K562 (cell line): Measurements from ENCODE around the gene CAPRIN2. TPM values are rescaled to one million over a fixed set of nuclear protein-coding genes. Genes with fewer than 3 reads are reported as not detected.

ENCODE experiments used
- ATF1 ChIP-seq, 2 experiments: fragments of 450-650 bp in 1 of 2; IDR thresholded peaks; 2 replicates each; pipeline ENCODE4 v1.6.1; 2016; ENCODE audit warnings: missing compliant biosample characterization in 1 of 2, missing genetic modification characterization in 1 of 2
- EGR1 ChIP-seq: fragments of 450-650 bp; conservative IDR thresholded peaks from 2 replicates; pipeline ENCODE4 v1.6.1; 2017; ENCODE audit warnings: mild to moderate bottlenecking
- RBBP5 ChIP-seq: fragments of 200-600 bp; sonication (generic); IDR thresholded peaks from 2 replicates; pipeline ENCODE4 v1.6.1; 2012; ENCODE audit warnings: borderline replicate concordance, mild to moderate bottlenecking, low read length, control low read depth, inconsistent platforms; ENCODE audit not compliant: insufficient read depth, poor library complexity, severe bottlenecking
- ZBED1 ChIP-seq: IDR thresholded peaks from 2 replicates; pipeline ENCODE4 v1.6.1; 2014
- ZNF695 ChIP-seq: fragments of 450-650 bp; formaldehyde crosslinking; IDR thresholded peaks from 2 replicates; pipeline ENCODE4 v1.4.0; 2020; ENCODE audit warnings: mild to moderate bottlenecking, moderate library complexity
- ZNF780A ChIP-seq: fragments of 250-450 bp; sonication (Bioruptor Pico); IDR thresholded peaks from 2 replicates; pipeline ENCODE4 v1.5.0; 2021; ENCODE audit warnings: mild to moderate bottlenecking
- ZNF830 ChIP-seq: fragments of 250-450 bp; sonication (Bioruptor Pico); IDR thresholded peaks from 2 replicates; pipeline ENCODE4 v1.5.0; 2021; ENCODE audit warnings: mild to moderate bottlenecking
- polyA plus RNA-seq, 8 experiments: library from polyadenylated mRNA; depleted of rRNA in 4 of 8; stranded (reverse) in 5 of 8; unstranded in 3 of 8; fragments of >200 nt; fragmentation: Nextera tagmentation in 2 of 8; fragmentation: Illumina TruSeq in 1 of 8; extraction: Ambion mirVana in 2 of 8; extraction: Trizol in 1 of 8; gene quantifications; 2 replicates each; pipeline versions ENCODE4 v1.2.1 to v1.2.3, GENCODE V29; 2011 to 2014; ENCODE audit warnings: inconsistent platforms in 1 of 8, missing spikeins in 1 of 8
- total RNA-seq, 7 experiments: library from RNA; depleted of rRNA in 6 of 7; stranded (reverse); fragments of >200 nt in 6 of 7; fragmentation: Illumina TruSeq in 2 of 7; extraction: Trizol in 2 of 7; gene quantifications; 2 replicates each; pipeline versions ENCODE4 v1.2.1 to v1.2.3, GENCODE V29; 2011 to 2021; ENCODE audit warnings: low replicate concordance in 1 of 7
- TF ChIP-seq, protein P1 (sequence below): fragments of 450-650 bp; formaldehyde crosslinking; IDR thresholded peaks from 2 replicates; pipeline ENCODE4 v1.4.0; 2020; ENCODE audit warnings: mild to moderate bottlenecking, moderate library complexity
- TF ChIP-seq, protein P2 (sequence below): fragments of 250-450 bp; sonication (Bioruptor Pico); IDR thresholded peaks from 2 replicates; pipeline ENCODE4 v1.8.0; 2022; ENCODE audit warnings: moderate library complexity, mild to moderate bottlenecking, inconsistent platforms
- TF ChIP-seq, protein P3 (sequence below), 2 experiments: fragments of 450-650 bp; formaldehyde crosslinking in 1 of 2; IDR thresholded peaks; 2 replicates each; pipeline versions ENCODE4 v1.4.0 to v1.6.1; 2014 to 2020; ENCODE audit warnings: mild to moderate bottlenecking in 2 of 2, borderline replicate concordance in 1 of 2, low read depth in 1 of 2
- TF ChIP-seq, protein P4 (sequence below), 3 experiments: IDR thresholded peaks in 2 of 3; conservative IDR thresholded peaks in 1 of 3; 2 replicates each; pipeline ENCODE4 v1.5.1; 2011 to 2012; ENCODE audit warnings: low read length in 3 of 3, mild to moderate bottlenecking in 3 of 3, control low read depth in 2 of 3, improper control_type of control experiment in 1 of 3, inconsistent platforms in 1 of 3, low read depth in 1 of 3, mixed read lengths in 1 of 3, moderate library complexity in 1 of 3; ENCODE audit not compliant: insufficient read depth in 2 of 3
- TF ChIP-seq, protein P5 (sequence below): fragments of 250-450 bp; sonication (Bioruptor Pico); IDR thresholded peaks from 2 replicates; pipeline ENCODE4 v1.4.0; 2020; ENCODE audit warnings: borderline replicate concordance

Gene CAPRIN2
- total and polyA plus RNA-seq, 9 of the 15 experiments (the other 6 are each of a cell fraction or from before 2014, with no cell fraction given) = 2.3 to 14.5 (median 8.9) TPM

DNA sequence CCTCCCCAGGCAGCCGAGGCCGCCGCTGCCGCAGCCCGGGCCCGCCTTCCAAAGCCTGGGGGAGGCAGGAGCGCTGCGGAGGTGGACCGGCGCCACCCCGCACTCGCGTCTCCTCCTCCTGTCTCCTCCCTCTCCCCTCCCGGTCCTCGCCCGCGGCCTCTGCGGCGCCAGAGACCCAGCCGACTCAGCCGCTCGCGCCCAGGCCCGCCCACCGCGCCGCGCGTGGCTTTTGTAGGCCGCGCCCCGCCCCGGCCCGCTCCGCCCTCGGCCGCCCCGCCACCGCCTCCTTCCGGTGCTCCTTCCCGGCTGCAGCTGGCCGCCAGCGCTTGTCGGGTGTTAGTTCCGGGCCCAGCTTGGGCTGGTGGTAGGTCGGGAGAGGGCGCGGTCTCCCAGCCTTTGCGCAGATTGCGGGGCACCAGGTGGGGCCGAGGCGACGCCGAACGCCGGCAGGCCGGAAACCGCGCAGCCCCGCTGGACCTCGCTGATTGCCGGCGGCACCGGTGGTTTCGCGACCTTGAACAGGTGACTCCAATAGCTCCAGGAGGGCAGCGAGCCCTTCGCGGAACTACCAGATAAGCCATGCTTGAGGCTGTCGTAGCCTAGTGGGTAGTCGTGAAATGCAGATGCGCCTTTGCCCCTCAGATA lies at the start of gene CAPRIN2 (continued):
- TF ChIP-seq, protein P1, sequence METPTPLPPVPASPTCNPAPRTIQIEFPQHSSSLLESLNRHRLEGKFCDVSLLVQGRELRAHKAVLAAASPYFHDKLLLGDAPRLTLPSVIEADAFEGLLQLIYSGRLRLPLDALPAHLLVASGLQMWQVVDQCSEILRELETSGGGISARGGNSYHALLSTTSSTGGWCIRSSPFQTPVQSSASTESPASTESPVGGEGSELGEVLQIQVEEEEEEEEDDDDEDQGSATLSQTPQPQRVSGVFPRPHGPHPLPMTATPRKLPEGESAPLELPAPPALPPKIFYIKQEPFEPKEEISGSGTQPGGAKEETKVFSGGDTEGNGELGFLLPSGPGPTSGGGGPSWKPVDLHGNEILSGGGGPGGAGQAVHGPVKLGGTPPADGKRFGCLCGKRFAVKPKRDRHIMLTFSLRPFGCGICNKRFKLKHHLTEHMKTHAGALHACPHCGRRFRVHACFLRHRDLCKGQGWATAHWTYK (CRISPR knock-in tag) = no peak
- TF ChIP-seq ZBED1 (no peak), RBBP5 (peak; percentile 81), ZNF695 (CRISPR knock-in tag) (no peak), ZNF780A (CRISPR knock-in tag) (no peak), EGR1 (peak; percentile 74), ZNF830 (no peak), ATF1 (CRISPR knock-in tag; IDR thresholded peaks at IDR 0.05) (no peak), ATF1 (tag; IDR thresholded peaks at IDR 0.05) (peak; percentile 64)
- TF ChIP-seq, protein P2, sequence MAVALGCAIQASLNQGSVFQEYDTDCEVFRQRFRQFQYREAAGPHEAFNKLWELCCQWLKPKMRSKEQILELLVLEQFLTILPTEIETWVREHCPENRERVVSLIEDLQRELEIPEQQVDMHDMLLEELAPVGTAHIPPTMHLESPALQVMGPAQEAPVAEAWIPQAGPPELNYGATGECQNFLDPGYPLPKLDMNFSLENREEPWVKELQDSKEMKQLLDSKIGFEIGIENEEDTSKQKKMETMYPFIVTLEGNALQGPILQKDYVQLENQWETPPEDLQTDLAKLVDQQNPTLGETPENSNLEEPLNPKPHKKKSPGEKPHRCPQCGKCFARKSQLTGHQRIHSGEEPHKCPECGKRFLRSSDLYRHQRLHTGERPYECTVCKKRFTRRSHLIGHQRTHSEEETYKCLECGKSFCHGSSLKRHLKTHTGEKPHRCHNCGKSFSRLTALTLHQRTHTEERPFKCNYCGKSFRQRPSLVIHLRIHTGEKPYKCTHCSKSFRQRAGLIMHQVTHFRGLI (CRISPR knock-in tag) = no peak
- TF ChIP-seq, protein P3, sequence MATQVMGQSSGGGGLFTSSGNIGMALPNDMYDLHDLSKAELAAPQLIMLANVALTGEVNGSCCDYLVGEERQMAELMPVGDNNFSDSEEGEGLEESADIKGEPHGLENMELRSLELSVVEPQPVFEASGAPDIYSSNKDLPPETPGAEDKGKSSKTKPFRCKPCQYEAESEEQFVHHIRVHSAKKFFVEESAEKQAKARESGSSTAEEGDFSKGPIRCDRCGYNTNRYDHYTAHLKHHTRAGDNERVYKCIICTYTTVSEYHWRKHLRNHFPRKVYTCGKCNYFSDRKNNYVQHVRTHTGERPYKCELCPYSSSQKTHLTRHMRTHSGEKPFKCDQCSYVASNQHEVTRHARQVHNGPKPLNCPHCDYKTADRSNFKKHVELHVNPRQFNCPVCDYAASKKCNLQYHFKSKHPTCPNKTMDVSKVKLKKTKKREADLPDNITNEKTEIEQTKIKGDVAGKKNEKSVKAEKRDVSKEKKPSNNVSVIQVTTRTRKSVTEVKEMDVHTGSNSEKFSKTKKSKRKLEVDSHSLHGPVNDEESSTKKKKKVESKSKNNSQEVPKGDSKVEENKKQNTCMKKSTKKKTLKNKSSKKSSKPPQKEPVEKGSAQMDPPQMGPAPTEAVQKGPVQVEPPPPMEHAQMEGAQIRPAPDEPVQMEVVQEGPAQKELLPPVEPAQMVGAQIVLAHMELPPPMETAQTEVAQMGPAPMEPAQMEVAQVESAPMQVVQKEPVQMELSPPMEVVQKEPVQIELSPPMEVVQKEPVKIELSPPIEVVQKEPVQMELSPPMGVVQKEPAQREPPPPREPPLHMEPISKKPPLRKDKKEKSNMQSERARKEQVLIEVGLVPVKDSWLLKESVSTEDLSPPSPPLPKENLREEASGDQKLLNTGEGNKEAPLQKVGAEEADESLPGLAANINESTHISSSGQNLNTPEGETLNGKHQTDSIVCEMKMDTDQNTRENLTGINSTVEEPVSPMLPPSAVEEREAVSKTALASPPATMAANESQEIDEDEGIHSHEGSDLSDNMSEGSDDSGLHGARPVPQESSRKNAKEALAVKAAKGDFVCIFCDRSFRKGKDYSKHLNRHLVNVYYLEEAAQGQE (IDR thresholded peaks at IDR 0.05; ENCODE audit: borderline replicate concordance) = peak; percentile 86
- TF ChIP-seq, protein P3 (CRISPR knock-in tag; IDR thresholded peaks at IDR 0.05; ENCODE audit: low read depth) = 0 out of 2 replicates have a peak, but pooled peaks have one; percentile 14
- TF ChIP-seq, protein P4, sequence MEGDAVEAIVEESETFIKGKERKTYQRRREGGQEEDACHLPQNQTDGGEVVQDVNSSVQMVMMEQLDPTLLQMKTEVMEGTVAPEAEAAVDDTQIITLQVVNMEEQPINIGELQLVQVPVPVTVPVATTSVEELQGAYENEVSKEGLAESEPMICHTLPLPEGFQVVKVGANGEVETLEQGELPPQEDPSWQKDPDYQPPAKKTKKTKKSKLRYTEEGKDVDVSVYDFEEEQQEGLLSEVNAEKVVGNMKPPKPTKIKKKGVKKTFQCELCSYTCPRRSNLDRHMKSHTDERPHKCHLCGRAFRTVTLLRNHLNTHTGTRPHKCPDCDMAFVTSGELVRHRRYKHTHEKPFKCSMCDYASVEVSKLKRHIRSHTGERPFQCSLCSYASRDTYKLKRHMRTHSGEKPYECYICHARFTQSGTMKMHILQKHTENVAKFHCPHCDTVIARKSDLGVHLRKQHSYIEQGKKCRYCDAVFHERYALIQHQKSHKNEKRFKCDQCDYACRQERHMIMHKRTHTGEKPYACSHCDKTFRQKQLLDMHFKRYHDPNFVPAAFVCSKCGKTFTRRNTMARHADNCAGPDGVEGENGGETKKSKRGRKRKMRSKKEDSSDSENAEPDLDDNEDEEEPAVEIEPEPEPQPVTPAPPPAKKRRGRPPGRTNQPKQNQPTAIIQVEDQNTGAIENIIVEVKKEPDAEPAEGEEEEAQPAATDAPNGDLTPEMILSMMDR (IDR thresholded peaks at IDR 0.05 in 2 of 3, conservative IDR thresholded peaks at IDR 0.05 in 1 of 3; ENCODE audit: insufficient read depth in 2 of 3, low read depth in 1 of 3, low read length in 3 of 3) = peak; percentile 37 to 82 (median 57); a peak in 5 of 6 replicates
- TF ChIP-seq, protein P5, sequence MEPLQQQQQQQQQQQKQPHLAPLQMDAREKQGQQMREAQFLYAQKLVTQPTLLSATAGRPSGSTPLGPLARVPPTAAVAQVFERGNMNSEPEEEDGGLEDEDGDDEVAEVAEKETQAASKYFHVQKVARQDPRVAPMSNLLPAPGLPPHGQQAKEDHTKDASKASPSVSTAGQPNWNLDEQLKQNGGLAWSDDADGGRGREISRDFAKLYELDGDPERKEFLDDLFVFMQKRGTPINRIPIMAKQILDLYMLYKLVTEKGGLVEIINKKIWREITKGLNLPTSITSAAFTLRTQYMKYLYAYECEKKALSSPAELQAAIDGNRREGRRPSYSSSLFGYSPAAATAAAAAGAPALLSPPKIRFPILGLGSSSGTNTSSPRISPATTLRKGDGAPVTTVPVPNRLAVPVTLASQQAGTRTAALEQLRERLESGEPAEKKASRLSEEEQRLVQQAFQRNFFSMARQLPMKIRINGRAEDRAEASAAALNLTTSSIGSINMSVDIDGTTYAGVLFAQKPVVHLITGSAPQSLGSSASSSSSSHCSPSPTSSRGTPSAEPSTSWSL (CRISPR knock-in tag) = no peak
